CD4-positive, alpha-beta T cell (primary cell): ENCODE measurements around the gene STK32B. TPM values are rescaled to one million over a fixed set of nuclear protein-coding genes. Genes with fewer than 3 reads are reported as not detected.

Experiments
- ATAC-seq: fragments of 200-7000 bp; cut with Tn5 transposase; one replicate; pipeline ENCODE4 v1.10.0; 2022; ENCODE audit warnings: mild to moderate bottlenecking; ENCODE audit not compliant: poor library complexity
- CTCF ChIA-PET: fragments of 350-600 bp; sonication (Branson Sonifier 250); formaldehyde crosslinking; loops from one replicate; lab custom pipeline; 2021; ENCODE audit warnings: antibody characterized with exemption, inconsistent platforms; lab: Charles Lee
- POLR2A ChIA-PET: fragments of 350-600 bp; sonication (Branson Sonifier 250); formaldehyde crosslinking; loops from one replicate; lab custom pipeline; 2021; ENCODE audit warnings: antibody characterized with exemption, inconsistent platforms; lab: Charles Lee
- DNase-seq, 14 experiments: peaks; one replicate each; pipeline ENCODE4 v3.0.0-alpha.2; 2013 to 2020; ENCODE audit warnings: mixed read lengths in 2 of 14
- H3K27ac ChIP-seq, 2 donors: one replicate each; pipeline versions ENCODE4 v1.5.1 to v1.7.0; 2013; ENCODE audit warnings: low read length in 2 of 2, low read depth in 1 of 2, mild to moderate bottlenecking in 1 of 2
- H3K27me3 ChIP-seq, 2 experiments: 1 replicate in 1 of 2; 2 replicates in 1 of 2; pipeline versions ENCODE4 v1.6.1 to v1.7.0; 2013; ENCODE audit warnings: low read length in 2 of 2, control low read depth in 1 of 2, mild to moderate bottlenecking in 1 of 2, moderate library complexity in 1 of 2; ENCODE audit not compliant: insufficient read depth in 2 of 2, control insufficient read depth in 1 of 2
- H3K36me3 ChIP-seq: one replicate; pipeline ENCODE4 v1.6.1; 2013; ENCODE audit warnings: low read length, control low read depth; ENCODE audit not compliant: insufficient read depth
- H3K4me1 ChIP-seq: one replicate; pipeline ENCODE4 v1.6.1; 2013; ENCODE audit warnings: low read length, control low read depth; ENCODE audit not compliant: insufficient read depth
- H3K4me3 ChIP-seq: one replicate; pipeline ENCODE4 v1.5.1; 2013; ENCODE audit warnings: mild to moderate bottlenecking, low read length, moderate library complexity
- H3K9me3 ChIP-seq, 2 experiments: 1 replicate in 1 of 2; 2 replicates in 1 of 2; pipeline versions ENCODE4 v1.6.1 to v1.7.0; 2013; ENCODE audit warnings: low read length in 2 of 2, mild to moderate bottlenecking in 2 of 2, control low read depth in 1 of 2, moderate library complexity in 1 of 2; ENCODE audit not compliant: control insufficient read depth in 1 of 2, insufficient read depth in 1 of 2
- H3K27ac Mint-ChIP-seq: one replicate; pipeline ENCODE4 v1.8.0; 2020; ENCODE audit warnings: mixed read lengths
- H3K27me3 Mint-ChIP-seq: one replicate; pipeline ENCODE4 v1.8.0; 2021; ENCODE audit warnings: mixed read lengths
- H3K36me3 Mint-ChIP-seq: one replicate; pipeline ENCODE4 v1.8.0; 2021; ENCODE audit warnings: low read depth, mixed read lengths
- H3K4me1 Mint-ChIP-seq: one replicate; pipeline ENCODE4 v1.8.0; 2021; ENCODE audit warnings: low read depth, mixed read lengths
- H3K4me3 Mint-ChIP-seq: one replicate; pipeline ENCODE4 v1.8.0; 2020; ENCODE audit warnings: mild to moderate bottlenecking, mixed read lengths
- H3K9me3 Mint-ChIP-seq: one replicate; pipeline ENCODE4 v1.8.0; 2020; ENCODE audit warnings: mixed read lengths
- CTCF ChIP-seq: fragments of 200-600 bp; IDR thresholded peaks from one replicate; pipeline ENCODE4 v1.8.0; 2022; ENCODE audit warnings: antibody characterized with exemption, mild to moderate bottlenecking
- intact Hi-C, 2 experiments: fragments of 100-400 bp; cut with DNase I in 1 of 2; cut with micrococcal nuclease in 1 of 2; formaldehyde crosslinking; loops; one replicate each; pipeline versions ENCODE4 v1.15.1 to v1.9.0; 2023 to 2025; cut with DNase I, micrococcal nuclease
- total RNA-seq, 174 experiments: library from RNA in 2 of 174; stranded (reverse) in 2 of 174; gene quantifications; one replicate each; pipeline ENCODE4 v1.2.3 and lab custom pipeline; 2021 to 2026

STK32B gene
- total RNA-seq, 2 experiments from 2014 or later = not detected

- H3K9me3 ChIP-seq = no peaks in the 10 kb centered on the region
- H3K9me3 Mint-ChIP-seq = no peaks in the 10 kb centered on the region
- H3K27ac Mint-ChIP-seq = no peak overlapping the region
- H3K4me1 Mint-ChIP-seq = no peaks in the 10 kb centered on the region
- DNase-seq (no peak), ATAC-seq (no peak)
- no peaks in the 10 kb centered on the region for H3K4me1 ChIP-seq
- no peaks in the 10 kb centered on the region for H3K27me3 ChIP-seq
- no peaks in the 10 kb centered on the region for H3K27me3 Mint-ChIP-seq
- POLR2A ChIA-PET = no interaction called here
- H3K4me3 Mint-ChIP-seq = no peak overlapping the region
- H3K36me3 Mint-ChIP-seq = no peaks in the 10 kb centered on the region
- no peaks in the 10 kb centered on the region for H3K36me3 ChIP-seq
- intact Hi-C loops = loop anchor here in 1 of 2 experiments (2.0 kb wide), 1 partner anchor 656 kb away; no protein-coding TSS in a partner anchor
- no peak overlapping the region for H3K27ac ChIP-seq
- CTCF ChIA-PET = no interaction called here
- no peak overlapping the region for H3K4me3 ChIP-seq
- TF ChIP-seq CTCF = no peak
Measured at GRCh38 chr4:5144384-5144783, 93.1 kb downstream of the STK32B start.

- Histone ChIP-seq H3K4me3 (no peak overlapping the region), H3K4me1 (no peaks in the 10 kb centered on the region), H3K36me3 (no peaks in the 10 kb centered on the region), H3K9me3 (no peaks in the 10 kb centered on the region), H3K27me3 (no peaks in the 10 kb centered on the region), H3K27ac (no peak overlapping the region)
- Mint-ChIP-seq H3K27ac (no peak overlapping the region), H3K4me3 (no peak overlapping the region), H3K36me3 (no peaks in the 10 kb centered on the region), H3K4me1 (no peaks in the 10 kb centered on the region), H3K27me3 (no peaks in the 10 kb centered on the region), H3K9me3 (no peaks in the 10 kb centered on the region)
- ATAC-seq (no peak), DNase-seq (no peak)
- POLR2A ChIA-PET = no interaction called here
- intact Hi-C loops = no loop called here
- TF ChIP-seq CTCF = no peak
- CTCF ChIA-PET = no interaction called here
Measured at GRCh38 chr4:5146248-5146647, 95.0 kb downstream of the STK32B start.

DNA sequence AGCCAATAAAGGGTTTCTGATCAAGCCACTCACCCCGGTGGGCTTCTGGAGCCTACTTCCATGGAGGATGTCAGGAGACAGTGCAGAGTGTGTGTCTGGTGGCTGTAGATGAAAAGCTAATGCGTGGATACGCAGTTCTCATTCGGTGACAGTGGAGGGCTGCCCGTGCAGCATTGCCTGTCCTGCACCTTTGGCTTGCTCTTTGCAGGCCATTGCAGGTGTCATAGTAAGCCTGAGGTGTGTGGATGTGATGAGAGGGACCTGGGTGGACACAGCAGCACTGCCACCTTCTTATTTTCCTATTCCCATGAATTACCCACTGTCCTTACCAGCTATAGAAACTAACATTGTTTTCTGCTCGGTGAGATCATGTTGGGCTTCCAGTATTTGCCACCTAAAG is 101.2 kb downstream of the STK32B start:
- Mint-ChIP-seq H3K27me3 (peaks cover 12% of the 10 kb centered on the region), H3K9me3 (no peaks in the 10 kb centered on the region), H3K4me3 (no peak overlapping the region), H3K36me3 (no peaks in the 10 kb centered on the region), H3K4me1 (no peaks in the 10 kb centered on the region), H3K27ac (no peak overlapping the region)
- ChIA-PET CTCF (no interaction called here), POLR2A (no interaction called here)
- no peak overlapping the region for H3K27ac ChIP-seq
- DNase-seq = no peak
- H3K4me3 ChIP-seq = no peak overlapping the region
- ATAC-seq = no peak
- peaks cover 0 to 4% of the 10 kb centered on the region in 2 experiments for H3K9me3 ChIP-seq
- no peaks in the 10 kb centered on the region for H3K27me3 ChIP-seq
- no peak for TF ChIP-seq CTCF
- intact Hi-C loops = no loop called here
- no peaks in the 10 kb centered on the region for H3K4me1 ChIP-seq
- no peaks in the 10 kb centered on the region for H3K36me3 ChIP-seq
